ENCODE data around the gene CNTN4.

Gene CNTN4

DNA sequence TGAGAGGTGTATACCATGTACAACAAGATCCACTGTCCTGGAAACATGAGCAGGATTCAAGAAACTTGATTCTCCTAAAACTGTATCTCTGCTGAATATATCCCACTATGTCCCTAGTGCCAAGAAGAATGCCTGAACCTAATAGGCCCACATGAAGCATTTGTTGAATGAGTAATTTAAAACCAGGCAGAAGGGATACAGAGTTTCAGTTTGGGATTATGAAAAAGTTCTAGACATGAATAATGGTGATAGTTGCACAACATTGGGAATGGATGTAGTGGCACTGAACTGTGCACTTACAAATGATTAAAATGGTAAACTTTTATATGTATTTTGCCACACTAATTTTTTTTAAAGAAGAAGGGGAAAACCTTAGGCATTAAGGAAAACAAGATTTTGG is 750.4 kb downstream of the CNTN4 start:
- Histone ChIP-seq H3K4me3 (replicated peaks; ENCODE audit: low read depth, low read length) (no peak overlapping the region), H3K36me3 (ENCODE audit: control insufficient read depth, insufficient read depth, low read length) (no peaks in the 10 kb centered on the region), H3K27me3 (replicated peaks; ENCODE audit: control insufficient read depth, insufficient read depth, low read length) (no peaks in the 10 kb centered on the region)
- TF ChIP-seq, protein P1, sequence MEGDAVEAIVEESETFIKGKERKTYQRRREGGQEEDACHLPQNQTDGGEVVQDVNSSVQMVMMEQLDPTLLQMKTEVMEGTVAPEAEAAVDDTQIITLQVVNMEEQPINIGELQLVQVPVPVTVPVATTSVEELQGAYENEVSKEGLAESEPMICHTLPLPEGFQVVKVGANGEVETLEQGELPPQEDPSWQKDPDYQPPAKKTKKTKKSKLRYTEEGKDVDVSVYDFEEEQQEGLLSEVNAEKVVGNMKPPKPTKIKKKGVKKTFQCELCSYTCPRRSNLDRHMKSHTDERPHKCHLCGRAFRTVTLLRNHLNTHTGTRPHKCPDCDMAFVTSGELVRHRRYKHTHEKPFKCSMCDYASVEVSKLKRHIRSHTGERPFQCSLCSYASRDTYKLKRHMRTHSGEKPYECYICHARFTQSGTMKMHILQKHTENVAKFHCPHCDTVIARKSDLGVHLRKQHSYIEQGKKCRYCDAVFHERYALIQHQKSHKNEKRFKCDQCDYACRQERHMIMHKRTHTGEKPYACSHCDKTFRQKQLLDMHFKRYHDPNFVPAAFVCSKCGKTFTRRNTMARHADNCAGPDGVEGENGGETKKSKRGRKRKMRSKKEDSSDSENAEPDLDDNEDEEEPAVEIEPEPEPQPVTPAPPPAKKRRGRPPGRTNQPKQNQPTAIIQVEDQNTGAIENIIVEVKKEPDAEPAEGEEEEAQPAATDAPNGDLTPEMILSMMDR (IDR thresholded peaks at IDR 0.05; ENCODE audit: insufficient read depth, low read length, poor library complexity, severe bottlenecking): no peak
- no peak for DNase-seq (ENCODE audit: extremely low read depth, insufficient read length)

DNA sequence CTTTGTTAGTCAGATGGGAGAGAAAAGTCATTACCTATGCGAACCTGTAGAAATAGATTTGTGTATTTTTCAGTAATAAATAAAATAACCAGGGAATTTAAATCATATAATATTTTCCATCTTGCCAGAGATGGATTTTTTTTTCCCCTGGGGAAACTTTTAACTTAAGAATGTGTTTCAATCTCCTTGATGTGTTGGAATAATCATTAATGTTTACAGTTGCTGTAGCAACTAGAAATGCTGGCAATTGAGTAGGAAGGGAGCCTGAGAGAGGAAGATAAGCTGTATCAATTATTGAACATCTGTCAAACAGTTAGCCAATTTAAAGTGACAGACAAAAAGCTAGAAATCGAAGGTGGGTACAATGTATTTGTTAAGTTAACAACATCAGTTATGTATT is 752.0 kb downstream of the CNTN4 start:
- TF ChIP-seq, protein P1 (IDR thresholded peaks at IDR 0.05; ENCODE audit: insufficient read depth, low read length, poor library complexity, severe bottlenecking): no peak
- Histone ChIP-seq H3K36me3 (ENCODE audit: control insufficient read depth, insufficient read depth, low read length) (no peaks in the 10 kb centered on the region), H3K4me3 (replicated peaks; ENCODE audit: low read depth, low read length) (no peak overlapping the region), H3K27me3 (replicated peaks; ENCODE audit: control insufficient read depth, insufficient read depth, low read length) (no peaks in the 10 kb centered on the region)
- DNase-seq (ENCODE audit: extremely low read depth, insufficient read length): no peak

DNA sequence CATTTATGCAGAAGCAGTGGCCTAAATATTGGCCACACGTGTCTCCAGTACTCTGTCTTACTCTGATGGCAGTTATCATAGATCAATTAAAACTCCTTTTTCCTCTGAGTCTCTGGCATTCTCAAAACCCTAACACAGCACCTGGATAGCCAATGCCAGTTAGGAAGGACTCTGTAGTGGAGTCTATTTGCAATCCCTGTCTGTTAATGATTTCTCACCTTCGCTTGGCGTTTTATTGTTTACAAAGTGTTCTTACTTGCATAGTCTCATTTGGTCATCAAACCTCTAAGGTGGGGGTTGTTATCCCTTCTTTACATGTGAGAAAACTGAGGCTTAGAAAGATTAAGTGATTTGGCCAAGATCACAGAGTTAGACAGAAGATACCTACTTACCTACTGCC is 752.7 kb downstream of the CNTN4 start:
- Histone ChIP-seq H3K36me3 (ENCODE audit: control insufficient read depth, insufficient read depth, low read length) (no peaks in the 10 kb centered on the region), H3K4me3 (replicated peaks; ENCODE audit: low read depth, low read length) (no peak overlapping the region), H3K27me3 (replicated peaks; ENCODE audit: control insufficient read depth, insufficient read depth, low read length) (no peaks in the 10 kb centered on the region)
- DNase-seq (ENCODE audit: extremely low read depth, insufficient read length): no peak
- TF ChIP-seq, protein P1 (IDR thresholded peaks at IDR 0.05; ENCODE audit: insufficient read depth, low read length, poor library complexity, severe bottlenecking): no peak

DNA sequence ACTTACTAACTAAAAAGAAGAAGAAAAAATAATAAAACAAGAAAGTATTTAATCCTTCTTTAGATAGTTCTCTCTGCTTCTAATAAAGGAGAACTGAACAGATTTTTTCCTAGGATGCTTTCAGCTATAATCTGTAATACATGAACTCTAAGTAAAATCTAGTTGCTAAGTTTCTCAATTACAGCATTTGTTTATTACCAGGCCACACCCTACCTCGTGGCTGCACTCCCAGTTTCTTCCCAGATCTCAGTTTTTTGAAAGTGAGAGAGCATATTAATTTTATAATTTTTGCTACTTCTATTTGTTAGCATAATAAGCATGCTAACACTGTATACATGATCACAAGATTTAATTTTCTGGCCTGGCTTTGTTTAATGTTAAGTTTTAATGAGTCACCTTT is 753.2 kb downstream of the CNTN4 start:
- DNase-seq (ENCODE audit: extremely low read depth, insufficient read length): no peak
- TF ChIP-seq, protein P1 (IDR thresholded peaks at IDR 0.05; ENCODE audit: insufficient read depth, low read length, poor library complexity, severe bottlenecking): no peak
- H3K36me3 ChIP-seq (ENCODE audit: control insufficient read depth, insufficient read depth, low read length): no peaks in the 10 kb centered on the region
- no peaks in the 10 kb centered on the region for H3K27me3 ChIP-seq (replicated peaks; ENCODE audit: control insufficient read depth, insufficient read depth, low read length)
- H3K4me3 ChIP-seq (replicated peaks; ENCODE audit: low read depth, low read length): no peak overlapping the region

DNA sequence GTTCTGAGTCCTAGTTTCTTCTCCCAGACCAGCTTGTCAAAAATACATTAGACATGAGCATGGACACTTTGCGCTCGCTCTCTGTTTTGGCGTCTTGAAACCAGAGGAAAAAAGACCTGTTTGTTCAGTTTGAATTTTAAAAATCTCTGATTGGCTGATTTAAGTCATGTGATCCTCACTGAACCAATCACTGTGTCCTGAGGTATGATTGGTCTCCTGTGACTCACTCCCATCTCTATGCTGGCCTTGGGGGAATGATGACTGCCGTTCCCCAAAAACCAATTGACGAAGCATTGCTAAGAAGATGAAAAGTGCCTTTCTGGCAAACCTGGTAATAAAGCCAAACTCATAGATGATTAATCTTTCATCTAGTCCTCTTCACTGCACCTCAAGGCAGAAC is 755.0 kb downstream of the CNTN4 start:
- TF ChIP-seq, protein P1 (IDR thresholded peaks at IDR 0.05; ENCODE audit: insufficient read depth, low read length, poor library complexity, severe bottlenecking): no peak
- Histone ChIP-seq H3K4me3 (replicated peaks; ENCODE audit: low read depth, low read length) (no peak overlapping the region), H3K36me3 (ENCODE audit: control insufficient read depth, insufficient read depth, low read length) (no peaks in the 10 kb centered on the region), H3K27me3 (replicated peaks; ENCODE audit: control insufficient read depth, insufficient read depth, low read length) (no peaks in the 10 kb centered on the region)
- DNase-seq (ENCODE audit: extremely low read depth, insufficient read length): no peak

Measured in GM06990 (cell line).